ENCODE results near the gene MIER2. TPM values are rescaled to one million over a fixed set of nuclear protein-coding genes. Genes with fewer than 3 reads are reported as not detected.

Gene MIER2
- total and polyA plus RNA-seq, 10 of the 15 experiments (the other 5 are each of a cell fraction or from before 2014, with no cell fraction given): 0.48 to 23.6 (median 12.1) TPM

GRCh38 chr19:369256-369655, 24.7 kb upstream of the MIER2 start:
- 55% methylated on average over 13 of the region's 13 CpGs for WGBS (ENCODE audit: insufficient coverage, insufficient replicate concordance, low lambda C conversion rate, missing lambda C conversion rate)
- DNase-seq (ENCODE audit: low read depth, low spot score): no peak
- ChIA-PET POLR2A (no interaction called here), CTCF (no interaction called here), SMC1A (ENCODE audit: uncharacterized antibody, unreplicated experiment) (no interaction called here), RAD21 (ENCODE audit: unreplicated experiment) (no interaction called here)
- TF ChIP-seq KAT2A (conservative IDR thresholded peaks at IDR 0.05; ENCODE audit: control insufficient read depth, low read depth, low read length): no peak
- TF ChIP-seq ZBED1 (IDR thresholded peaks at IDR 0.05; ENCODE audit: borderline replicate concordance): no peak
- no peak for TF ChIP-seq NFIC (IDR thresholded peaks at IDR 0.05; ENCODE audit: low read depth, low read length)
- TF ChIP-seq ZSCAN29 (IDR thresholded peaks at IDR 0.05): no peak
- no peak for TF ChIP-seq IKZF1 (conservative IDR thresholded peaks at IDR 0.05)
- no peak for TF ChIP-seq BCL11A (IDR thresholded peaks at IDR 0.05; ENCODE audit: low read depth, low read length)
- TF ChIP-seq ZZZ3 (IDR thresholded peaks at IDR 0.05; ENCODE audit: control insufficient read depth, insufficient read length, low read depth): no peak
- no peak for TF ChIP-seq NR2C2 (IDR thresholded peaks at IDR 0.05; ENCODE audit: borderline replicate concordance, control insufficient read depth, insufficient read length, low read depth)
- TF ChIP-seq ELK1 (IDR thresholded peaks at IDR 0.05; ENCODE audit: low read depth, low read length): no peak
- no peak for TF ChIP-seq POLR2A (IDR thresholded peaks at IDR 0.05; ENCODE audit: low read depth, low read length)
- no peak for TF ChIP-seq NRF1 (conservative IDR thresholded peaks at IDR 0.05; ENCODE audit: low read depth, low read length)
- TF ChIP-seq MXI1 (IDR thresholded peaks at IDR 0.05; ENCODE audit: low read depth, low read length): no peak
- TF ChIP-seq ZNF274 (IDR thresholded peaks at IDR 0.05; ENCODE audit: insufficient read depth, insufficient read length): no peak
- no peak for TF ChIP-seq RELA (IDR thresholded peaks at IDR 0.05; ENCODE audit: borderline replicate concordance, partially characterized antibody)
- no peak for TF ChIP-seq SMAD5 (IDR thresholded peaks at IDR 0.05; ENCODE audit: low read depth)
- TF ChIP-seq REST (IDR thresholded peaks at IDR 0.05; ENCODE audit: low read depth, low read length): no peak
- TF ChIP-seq KDM1A (IDR thresholded peaks at IDR 0.05; ENCODE audit: borderline replicate concordance): no peak
- no peaks in the 10 kb centered on the region for H3K27me3 ChIP-seq (replicated peaks in 1 of 2; ENCODE audit: control insufficient read depth in 2 of 2, insufficient read depth in 2 of 2, low read length in 1 of 2)
- no peaks in the 10 kb centered on the region for H3K4me1 ChIP-seq (ENCODE audit: control insufficient read depth, insufficient read depth, low read length)
- no peak overlapping the region for H3K27ac ChIP-seq (ENCODE audit: control insufficient read depth, insufficient read depth)
- no peak for ATAC-seq
- no peaks in the 10 kb centered on the region for H3K9me3 ChIP-seq (replicated peaks; ENCODE audit: control insufficient read depth, insufficient read depth, low read length)
- in situ Hi-C loops (cut with MboI): no loop called here
- no peaks in the 10 kb centered on the region for H3K79me2 ChIP-seq (ENCODE audit: control insufficient read depth, insufficient read depth, low read length)
- H3K9ac ChIP-seq (ENCODE audit: control insufficient read depth, insufficient read depth, low read length): no peak overlapping the region
- H3K4me2 ChIP-seq (ENCODE audit: control insufficient read depth, insufficient read depth): no peak overlapping the region
- H2AFZ ChIP-seq (ENCODE audit: control insufficient read depth, low read depth, low read length): no peak overlapping the region
- no peaks in the 10 kb centered on the region for H4K20me1 ChIP-seq (ENCODE audit: control insufficient read depth, insufficient read depth)
- no TSS peak for BruUV-seq (replicated peaks)
- H3K4me3 ChIP-seq: no peak overlapping the region
- no peak for FAIRE-seq
- intact Hi-C loops (cut with micrococcal nuclease; ENCODE audit: unreplicated experiment): no loop called here
- no peaks in the 10 kb centered on the region for H3K36me3 ChIP-seq (ENCODE audit: control insufficient read depth in 2 of 2, insufficient read depth in 2 of 2, low read length in 1 of 2)

Data from GM12878 (cell line).